Measurements from ENCODE around the gene ABCD3.
"Not testable (repeated sequence)": the region's sequence is repeated elsewhere in the genome, so short reads cannot be mapped to it uniquely, and the experiment has no call there.

DNA sequence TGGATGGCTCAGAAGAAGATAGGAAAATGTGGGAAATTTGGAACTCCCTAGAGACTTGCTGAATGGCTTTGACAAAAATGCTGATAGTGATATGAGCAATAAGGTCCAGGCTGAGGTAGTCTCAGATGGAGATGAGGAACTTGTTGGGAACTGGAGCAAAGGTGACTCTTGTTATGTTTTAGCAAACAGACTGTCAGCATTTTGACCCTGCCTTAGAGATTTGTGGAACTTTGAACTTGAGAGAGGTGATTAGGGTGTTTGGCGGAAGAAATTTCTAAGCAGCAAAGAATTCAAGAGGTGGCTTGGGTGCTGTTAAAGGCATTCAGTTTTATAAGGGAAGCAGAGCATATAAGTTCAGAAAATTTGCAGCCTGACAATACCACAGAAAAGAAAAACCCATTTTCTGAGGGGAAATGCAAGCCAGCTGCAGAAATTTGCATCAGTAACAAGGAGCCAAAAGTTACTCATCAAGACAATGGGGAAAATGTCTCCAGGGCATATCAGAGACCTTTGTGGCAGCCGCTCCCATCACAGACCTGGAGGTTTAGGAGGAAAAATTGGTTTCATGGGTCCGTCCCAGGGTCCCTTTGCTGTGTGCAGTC lies 10.8 kb downstream of the ABCD3 start:
- TF ChIP-seq, protein P1, sequence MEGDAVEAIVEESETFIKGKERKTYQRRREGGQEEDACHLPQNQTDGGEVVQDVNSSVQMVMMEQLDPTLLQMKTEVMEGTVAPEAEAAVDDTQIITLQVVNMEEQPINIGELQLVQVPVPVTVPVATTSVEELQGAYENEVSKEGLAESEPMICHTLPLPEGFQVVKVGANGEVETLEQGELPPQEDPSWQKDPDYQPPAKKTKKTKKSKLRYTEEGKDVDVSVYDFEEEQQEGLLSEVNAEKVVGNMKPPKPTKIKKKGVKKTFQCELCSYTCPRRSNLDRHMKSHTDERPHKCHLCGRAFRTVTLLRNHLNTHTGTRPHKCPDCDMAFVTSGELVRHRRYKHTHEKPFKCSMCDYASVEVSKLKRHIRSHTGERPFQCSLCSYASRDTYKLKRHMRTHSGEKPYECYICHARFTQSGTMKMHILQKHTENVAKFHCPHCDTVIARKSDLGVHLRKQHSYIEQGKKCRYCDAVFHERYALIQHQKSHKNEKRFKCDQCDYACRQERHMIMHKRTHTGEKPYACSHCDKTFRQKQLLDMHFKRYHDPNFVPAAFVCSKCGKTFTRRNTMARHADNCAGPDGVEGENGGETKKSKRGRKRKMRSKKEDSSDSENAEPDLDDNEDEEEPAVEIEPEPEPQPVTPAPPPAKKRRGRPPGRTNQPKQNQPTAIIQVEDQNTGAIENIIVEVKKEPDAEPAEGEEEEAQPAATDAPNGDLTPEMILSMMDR (IDR thresholded peaks at IDR 0.05), result not testable (repeated sequence)
- not testable (repeated sequence) for TF ChIP-seq POLR2AphosphoS5 (IDR thresholded peaks at IDR 0.05)

Data from gastroesophageal sphincter (tissue), 3 donors.